Erythroblast (primary cell): Measurements from ENCODE around the gene KLRK1.

ENCODE experiments used
- GATA1 ChIP-seq: IDR thresholded peaks from 2 replicates; pipeline ENCODE4 v1.6.1; 2011; ENCODE audit warnings: low read depth, mild to moderate bottlenecking, control low read depth, low read length, moderate library complexity
- POLR2A ChIP-seq: IDR thresholded peaks from 2 replicates; pipeline ENCODE4 v1.6.1; 2011; ENCODE audit warnings: mild to moderate bottlenecking, low read length

DNA sequence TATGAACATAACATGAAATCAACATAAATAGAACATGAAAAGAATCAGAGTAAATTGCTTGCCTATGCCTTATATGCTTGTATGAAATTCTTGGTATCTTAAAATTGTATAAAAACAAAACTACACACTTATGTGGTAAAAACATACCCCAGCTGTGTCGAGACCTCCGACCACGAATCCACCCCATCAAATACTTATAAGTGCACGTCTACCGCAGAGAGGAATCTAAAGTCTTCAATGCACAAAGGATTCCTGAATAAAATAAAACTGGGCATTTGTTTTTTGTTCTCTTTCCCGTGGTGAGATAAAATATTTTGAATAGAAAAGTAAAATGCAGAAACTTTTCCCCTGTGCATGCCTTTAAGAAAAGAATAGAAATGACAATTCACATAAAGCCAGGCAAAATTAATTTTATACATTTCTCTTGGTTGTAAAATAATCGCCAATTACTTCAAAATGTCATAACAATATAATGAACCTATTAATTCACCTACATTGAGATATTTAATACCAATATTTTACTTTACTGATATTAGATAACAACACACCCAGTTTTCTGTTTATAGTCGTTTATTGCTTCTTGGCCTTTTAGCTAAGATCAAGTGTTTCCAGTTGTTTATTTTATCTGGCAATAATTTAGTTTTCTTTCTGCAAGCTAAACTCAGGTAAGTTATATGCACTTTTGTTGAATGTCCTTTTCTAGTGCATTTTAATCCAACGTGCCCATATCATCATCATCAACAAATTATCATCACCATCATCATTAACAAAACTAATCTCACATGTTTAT lies 1.0 kb downstream of the KLRK1 start:
- TF ChIP-seq POLR2A (no peak), GATA1 (no peak)
